GM21367 (cell line): ENCODE data around the gene TNIP2.

Experiments
- ATAC-seq: cut with Tn5 transposase; IDR thresholded peaks from one replicate; pipeline ENCODE4 v1.9.1; 2021; ENCODE audit not compliant: unreplicated experiment

TNIP2 gene, protein sequence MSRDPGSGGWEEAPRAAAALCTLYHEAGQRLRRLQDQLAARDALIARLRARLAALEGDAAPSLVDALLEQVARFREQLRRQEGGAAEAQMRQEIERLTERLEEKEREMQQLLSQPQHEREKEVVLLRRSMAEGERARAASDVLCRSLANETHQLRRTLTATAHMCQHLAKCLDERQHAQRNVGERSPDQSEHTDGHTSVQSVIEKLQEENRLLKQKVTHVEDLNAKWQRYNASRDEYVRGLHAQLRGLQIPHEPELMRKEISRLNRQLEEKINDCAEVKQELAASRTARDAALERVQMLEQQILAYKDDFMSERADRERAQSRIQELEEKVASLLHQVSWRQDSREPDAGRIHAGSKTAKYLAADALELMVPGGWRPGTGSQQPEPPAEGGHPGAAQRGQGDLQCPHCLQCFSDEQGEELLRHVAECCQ

GRCh38 chr4:2755821-2756690, at the start of gene TNIP2:
TNIP2 (minus strand) TSS chr4:2756336; CDS start chr4:2756289, 47 bp downstream.
- ATAC-seq: peak; percentile 47

- no peak for ATAC-seq
Measured at GRCh38 chr4:2804973-2805501, 48.9 kb upstream of the TNIP2 start.

DNA sequence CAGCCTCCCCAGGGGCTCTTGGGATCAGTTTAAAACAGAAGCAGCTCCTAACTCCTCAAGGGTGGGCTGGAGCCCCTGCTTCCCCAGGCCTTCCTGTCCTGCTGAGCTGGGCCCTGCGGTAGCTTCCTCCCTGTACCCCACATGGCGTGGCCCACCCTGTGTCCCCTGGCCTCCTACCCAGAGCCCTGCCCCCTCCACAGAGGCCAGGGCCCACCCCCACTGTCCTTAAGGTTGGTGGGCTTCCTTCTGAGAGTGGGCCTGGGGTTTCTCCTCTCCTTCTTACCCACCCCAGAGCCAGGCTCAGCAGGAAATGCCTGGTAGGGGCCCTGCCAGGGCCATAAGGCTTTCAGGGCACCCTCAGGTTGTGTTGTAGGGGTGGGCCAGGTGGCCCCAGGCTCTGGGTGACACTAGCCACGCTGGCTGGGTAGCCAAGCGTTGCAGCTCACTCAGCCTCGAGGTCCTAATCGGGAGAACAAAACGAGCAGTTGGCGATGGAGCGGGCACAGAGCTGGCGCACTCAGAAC, 48.4 kb upstream of the TNIP2 start:
- no peak for ATAC-seq

- no peak for ATAC-seq
Measured at GRCh38 chr4:2803624-2804448, 47.7 kb upstream of the TNIP2 start.

GRCh38 chr4:2802618-2803531, 46.7 kb upstream of the TNIP2 start:
- ATAC-seq: no peak

DNA sequence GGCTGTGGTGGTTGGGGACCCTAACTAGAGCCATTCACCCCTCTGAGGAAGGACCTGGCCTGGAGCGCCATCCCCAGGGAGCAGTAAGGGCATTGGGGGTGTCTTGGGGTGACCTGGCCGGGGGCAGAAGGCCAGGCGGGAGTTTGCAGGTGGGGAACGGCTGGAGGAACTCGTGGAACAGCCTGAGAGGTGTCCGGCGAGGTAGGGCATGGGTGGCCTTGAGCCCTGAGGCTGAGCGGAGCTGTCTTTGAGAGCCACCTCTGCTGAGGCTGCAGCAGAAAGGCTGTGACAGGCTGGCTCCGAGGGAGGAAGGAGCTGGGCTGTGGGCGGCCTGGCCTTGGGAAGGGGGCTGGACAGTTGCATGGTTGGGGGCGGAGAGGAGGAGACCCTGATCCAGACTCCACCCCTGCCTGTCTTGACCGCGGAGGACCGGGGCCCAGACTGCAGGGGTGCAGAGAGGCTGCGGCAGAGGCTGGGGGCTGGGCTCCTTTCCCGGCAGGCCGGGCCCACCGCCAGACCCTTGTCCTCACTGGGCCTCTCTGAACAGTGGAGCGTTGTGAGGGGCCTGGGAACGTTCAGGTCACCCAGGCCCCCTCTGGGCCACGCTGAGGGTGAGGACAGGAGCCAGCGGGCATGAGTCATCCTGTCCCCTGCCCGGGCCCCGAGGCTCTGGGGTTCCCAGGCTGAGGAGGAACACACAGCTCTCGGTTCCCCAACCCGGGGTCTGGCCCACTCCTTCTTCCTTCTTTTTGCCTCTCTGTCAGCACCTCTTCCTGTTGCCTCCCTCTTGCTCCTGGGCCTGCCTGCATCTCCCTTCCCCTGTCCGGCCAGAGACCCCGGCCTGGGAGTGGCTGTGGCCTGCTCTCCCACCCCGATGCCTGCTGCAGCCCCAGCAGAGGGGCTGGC, 44.8 kb upstream of the TNIP2 start:
- no peak for ATAC-seq

DNA sequence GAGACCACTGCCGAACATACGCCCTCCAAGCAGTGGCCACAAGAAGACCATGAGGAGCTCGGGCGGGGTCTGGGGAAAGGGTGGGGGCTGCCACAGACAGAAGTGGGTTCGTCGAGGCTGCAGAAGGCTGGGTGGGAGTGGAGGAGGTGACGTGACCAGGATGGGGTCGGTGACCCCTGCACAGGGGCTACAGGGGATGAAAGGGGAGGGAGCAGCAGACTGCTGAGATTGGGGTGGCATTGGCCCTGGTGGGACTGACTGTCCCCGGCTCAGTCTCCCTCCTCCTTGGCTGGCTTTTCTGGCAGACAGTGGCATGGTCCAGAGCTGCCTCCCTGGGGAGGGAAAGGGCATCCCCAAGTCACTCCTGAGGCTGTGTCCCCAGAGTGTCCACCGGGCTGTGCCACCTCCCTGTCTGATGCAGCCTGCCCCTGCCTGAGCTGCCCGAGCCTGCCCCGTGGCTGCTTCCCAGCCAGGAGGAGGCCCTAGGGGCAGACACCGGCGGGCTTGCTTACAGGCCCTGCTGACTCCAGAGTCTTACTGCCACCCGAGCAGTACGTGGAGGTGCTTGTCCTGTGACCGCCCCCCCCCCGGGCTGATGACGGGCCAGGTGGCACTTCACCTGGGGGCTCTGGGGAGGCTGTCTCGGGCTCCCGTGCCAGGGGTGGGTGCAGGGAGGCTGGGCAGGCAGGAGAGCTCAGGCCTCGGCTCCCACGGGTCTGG, 44.0 kb upstream of the TNIP2 start:
- ATAC-seq: no peak

DNA sequence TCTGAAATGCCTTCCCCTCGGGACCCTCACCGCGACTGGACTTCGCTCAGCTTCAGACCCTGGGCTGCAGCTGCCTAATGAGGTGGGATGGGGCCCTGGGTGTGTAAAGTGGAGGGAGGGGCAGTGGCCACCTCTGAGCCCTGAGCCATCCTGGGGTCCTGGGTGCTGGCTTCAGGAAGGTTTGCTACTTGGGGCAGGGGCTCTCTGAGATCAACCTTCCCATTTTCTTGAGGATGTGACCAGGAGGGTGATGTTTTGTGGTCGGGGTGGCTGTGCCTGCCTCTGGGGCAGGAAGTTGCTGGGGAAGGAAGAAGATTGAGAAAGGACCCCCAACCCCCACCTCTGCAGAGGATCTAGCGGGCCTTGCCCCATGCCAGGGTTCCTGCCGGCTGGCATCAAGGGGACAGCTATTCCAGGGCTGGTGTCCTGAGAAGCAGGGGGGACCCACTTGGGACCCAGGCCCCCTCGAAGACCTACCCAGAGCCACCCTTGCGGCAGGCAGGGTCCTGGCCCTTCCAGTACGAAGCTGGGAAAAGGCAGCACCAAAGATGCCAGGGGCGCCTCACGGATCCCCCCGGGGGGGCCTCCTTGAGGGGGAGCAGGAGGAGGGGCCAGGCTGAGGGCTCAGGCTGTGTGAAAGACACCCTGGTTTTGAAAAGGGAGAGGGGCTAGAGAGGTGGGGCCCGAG, 43.2 kb upstream of the TNIP2 start:
- ATAC-seq: no peak

GRCh38 chr4:2798399-2799223, 42.5 kb upstream of the TNIP2 start:
- no peak for ATAC-seq

- no peak for ATAC-seq
Measured at GRCh38 chr4:2797545-2798305, 41.6 kb upstream of the TNIP2 start.

DNA sequence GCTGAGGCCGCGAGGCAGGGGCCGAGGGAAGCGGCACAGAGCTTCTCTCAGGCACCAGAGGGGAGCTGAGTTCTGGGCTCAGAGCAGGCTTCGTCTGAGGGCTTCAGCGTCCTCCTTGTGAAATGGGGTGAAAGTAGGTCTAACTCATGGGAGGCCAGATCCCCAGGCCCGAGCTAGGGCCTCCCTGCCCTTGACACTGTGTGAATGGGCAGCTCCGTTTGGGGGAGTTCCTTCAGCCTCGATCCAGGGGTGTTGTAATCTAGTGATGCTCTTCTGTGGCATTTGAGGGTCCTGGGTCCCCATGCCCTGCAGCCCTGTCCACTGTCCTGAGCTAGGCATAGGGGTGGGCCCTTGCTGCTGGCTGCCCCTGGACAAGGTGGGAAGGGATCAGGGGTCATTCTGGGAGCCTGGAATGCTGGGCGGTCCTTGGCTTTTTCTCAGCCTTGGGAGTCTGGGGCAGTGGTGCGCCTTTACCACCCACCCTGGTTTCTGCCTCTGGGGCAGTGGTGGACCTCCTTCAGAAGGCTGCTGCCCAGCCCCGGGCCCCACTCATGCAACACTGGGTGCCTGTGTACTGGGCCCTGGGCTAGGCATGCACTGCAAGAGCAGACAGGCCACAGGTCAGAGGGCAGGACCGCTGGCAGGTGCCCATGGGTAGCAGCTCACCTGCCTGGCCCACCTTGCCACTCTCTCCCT, 40.9 kb upstream of the TNIP2 start:
- no peak for ATAC-seq

DNA sequence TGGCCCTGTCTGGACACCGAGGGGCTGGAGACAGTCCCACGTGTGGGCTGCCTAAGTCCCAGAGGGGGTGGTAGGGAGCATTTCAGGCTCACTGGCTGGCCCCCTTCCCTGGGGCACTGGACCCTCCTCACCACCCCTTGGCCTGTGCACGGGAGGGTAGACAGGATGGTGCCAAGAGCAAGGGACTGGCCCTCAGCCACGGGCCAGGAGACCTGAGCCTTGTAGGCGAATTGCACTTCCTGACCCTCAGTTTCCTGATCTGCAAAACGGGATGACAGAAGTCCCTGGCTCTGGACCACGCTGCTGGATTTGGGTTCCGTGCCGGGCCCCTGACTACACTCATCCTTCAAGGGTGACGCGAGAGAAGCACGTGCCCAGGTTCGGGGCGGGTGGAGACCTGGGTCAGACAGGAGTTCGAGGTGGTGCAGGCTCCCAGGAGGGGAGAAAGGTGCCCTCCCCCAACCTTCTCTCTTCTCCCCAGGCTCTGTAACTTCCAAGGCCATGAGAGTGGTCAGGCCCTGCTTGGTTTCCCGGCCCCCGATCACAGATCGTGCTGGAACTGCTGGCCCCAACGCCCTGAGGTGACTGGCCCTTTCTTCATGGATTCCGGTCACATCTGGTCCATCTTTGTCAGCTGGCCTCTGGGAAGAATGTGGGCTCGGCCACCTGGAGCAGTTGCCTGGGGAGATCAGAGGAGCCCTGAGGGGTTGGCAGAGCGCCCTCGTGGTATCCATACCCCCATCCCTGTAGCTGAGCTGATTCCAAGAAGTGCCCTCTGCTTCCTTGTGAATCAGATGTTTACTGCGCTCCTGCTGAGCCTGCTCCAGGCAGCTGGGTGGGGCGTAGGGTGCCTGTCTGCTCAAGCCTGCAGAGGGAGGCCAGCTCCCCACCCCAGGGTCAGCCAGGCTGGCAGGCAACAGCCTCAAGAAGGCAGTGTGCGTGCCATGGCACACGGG, 40.0 kb upstream of the TNIP2 start:
- ATAC-seq: no peak

DNA sequence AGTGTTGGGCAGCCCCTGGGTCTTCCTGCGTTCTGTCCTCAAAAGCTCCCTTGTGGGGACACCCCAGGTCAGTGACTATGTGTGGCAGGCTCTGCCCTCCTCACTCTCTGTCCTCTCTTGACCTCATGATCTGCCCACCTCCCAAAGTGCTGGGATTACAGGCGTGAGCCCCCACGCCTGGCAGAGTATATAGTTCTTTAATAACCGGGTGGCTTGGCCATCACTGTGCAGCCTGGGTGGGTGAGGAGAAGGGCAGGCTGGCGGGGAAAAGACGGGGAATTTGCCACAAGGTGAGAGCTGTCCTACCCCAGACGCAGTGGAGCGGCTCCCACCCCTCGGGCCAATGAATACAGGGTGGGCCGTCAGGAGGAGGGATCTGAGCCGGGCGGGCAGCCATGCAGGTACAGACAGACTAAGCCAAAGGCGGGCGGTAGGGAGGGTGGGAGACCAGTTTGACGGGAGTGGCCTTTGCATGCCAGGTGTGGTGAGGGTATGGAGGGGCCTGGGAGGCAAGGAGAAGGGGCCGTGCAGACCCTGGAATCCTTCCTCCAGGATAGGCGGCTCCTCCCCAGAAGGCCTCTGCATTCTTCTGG, 39.3 kb upstream of the TNIP2 start:
- ATAC-seq: no peak
